ENCODE results near the gene RAPGEF5. TPM values are rescaled to one million over a fixed set of nuclear protein-coding genes. Genes with fewer than 3 reads are reported as not detected.

Gene RAPGEF5
- total and polyA plus RNA-seq, 8 donors = 1.5 to 190 (median 12.7) TPM

DNA sequence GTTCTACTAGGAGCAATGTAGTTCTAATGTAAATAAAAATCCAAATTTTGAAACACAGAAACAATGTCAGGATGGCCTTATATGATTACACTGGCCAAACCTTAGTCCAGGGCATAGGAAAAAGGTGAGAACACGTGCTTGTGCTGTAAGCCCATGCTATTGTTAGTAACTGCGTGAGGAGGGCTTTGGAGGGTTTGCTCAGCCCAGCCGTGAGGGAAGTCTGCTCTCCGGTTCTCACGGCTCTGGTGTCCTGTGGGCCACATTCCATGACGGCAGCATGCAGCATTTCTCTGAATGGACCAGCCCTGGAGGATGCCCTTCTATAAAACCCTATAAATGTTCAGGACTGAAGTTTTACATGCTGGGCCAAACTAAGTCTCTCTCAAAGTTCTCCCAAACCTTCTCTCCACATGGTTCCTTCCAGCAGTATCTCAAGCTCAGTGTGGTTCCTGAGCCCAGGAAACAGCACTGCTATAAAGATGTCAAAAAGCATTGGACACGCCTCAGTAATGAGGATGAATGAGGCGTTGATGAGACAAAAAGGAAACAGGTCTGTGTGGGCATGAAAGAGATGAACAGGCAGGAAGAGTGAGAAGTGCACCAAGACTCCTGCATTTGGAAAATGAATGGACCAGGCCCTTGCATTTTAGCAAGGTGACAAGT, 236.4 kb downstream of the RAPGEF5 start:
- H3K4me3 ChIP-seq = no peak overlapping the region
- peaks cover 0 to 18% (median 0%) of the 10 kb centered on the region in 4 donors for H3K36me3 ChIP-seq
- no peaks in the 10 kb centered on the region for H3K9me3 ChIP-seq
- 88 to 96% (median 92%) methylated on average over 8 of the region's 8 CpGs for WGBS, 5 donors
- TF ChIP-seq POLR2A (IDR thresholded peaks at IDR 0.05) (no peak), EP300 (IDR thresholded peaks at IDR 0.05) (no peak), POLR2AphosphoS5 (IDR thresholded peaks at IDR 0.05) (no peak)
- TF ChIP-seq, protein P1, sequence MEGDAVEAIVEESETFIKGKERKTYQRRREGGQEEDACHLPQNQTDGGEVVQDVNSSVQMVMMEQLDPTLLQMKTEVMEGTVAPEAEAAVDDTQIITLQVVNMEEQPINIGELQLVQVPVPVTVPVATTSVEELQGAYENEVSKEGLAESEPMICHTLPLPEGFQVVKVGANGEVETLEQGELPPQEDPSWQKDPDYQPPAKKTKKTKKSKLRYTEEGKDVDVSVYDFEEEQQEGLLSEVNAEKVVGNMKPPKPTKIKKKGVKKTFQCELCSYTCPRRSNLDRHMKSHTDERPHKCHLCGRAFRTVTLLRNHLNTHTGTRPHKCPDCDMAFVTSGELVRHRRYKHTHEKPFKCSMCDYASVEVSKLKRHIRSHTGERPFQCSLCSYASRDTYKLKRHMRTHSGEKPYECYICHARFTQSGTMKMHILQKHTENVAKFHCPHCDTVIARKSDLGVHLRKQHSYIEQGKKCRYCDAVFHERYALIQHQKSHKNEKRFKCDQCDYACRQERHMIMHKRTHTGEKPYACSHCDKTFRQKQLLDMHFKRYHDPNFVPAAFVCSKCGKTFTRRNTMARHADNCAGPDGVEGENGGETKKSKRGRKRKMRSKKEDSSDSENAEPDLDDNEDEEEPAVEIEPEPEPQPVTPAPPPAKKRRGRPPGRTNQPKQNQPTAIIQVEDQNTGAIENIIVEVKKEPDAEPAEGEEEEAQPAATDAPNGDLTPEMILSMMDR (IDR thresholded peaks at IDR 0.05) = no peak
- intact Hi-C loops (cut with DNase I; ENCODE audit: low total_unique reads) = no loop called here
- peak in 1 of 2 donors; percentile 32 for DNase-seq
- no peak overlapping the region for H3K27ac ChIP-seq
- H3K27me3 ChIP-seq = no peaks in the 10 kb centered on the region
- peaks cover 0 to 18% (median 7%) of the 10 kb centered on the region in 4 donors for H3K4me1 ChIP-seq

DNA sequence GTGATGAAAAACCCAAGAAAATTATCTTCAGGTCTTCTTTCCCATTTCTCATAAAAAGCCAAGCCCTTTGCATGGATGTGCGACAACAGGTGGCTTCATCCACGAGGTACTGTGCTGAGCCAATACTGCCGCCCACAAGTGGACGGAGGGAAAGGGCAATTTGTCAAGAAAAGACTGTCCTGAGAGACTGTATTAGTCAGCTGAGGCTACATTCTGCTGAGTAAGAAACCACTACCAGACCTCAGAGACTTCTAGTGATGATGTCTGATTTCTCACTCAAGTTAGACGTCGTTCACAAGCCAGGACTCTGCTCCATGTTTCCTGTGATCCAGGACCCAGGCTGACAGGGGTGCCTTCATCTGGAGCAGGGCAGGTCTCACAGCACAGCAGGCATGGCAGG, 239.7 kb downstream of the RAPGEF5 start:
- Histone ChIP-seq H3K27me3 (no peaks in the 10 kb centered on the region), H3K9me3 (no peaks in the 10 kb centered on the region), H3K4me1 (peaks cover 0 to 5% (median 2%) of the 10 kb centered on the region in 4 donors), H3K4me3 (no peak overlapping the region), H3K27ac (no peak overlapping the region), H3K36me3 (peaks cover 0 to 15% (median 0%) of the 10 kb centered on the region in 4 donors)
- intact Hi-C loops (cut with DNase I; ENCODE audit: low total_unique reads) = no loop called here
- DNase-seq = no peak
- WGBS, 5 donors = 77 to 91% (median 88%) methylated on average over 6 of the region's 6 CpGs
- no peak for TF ChIP-seq POLR2AphosphoS5 (IDR thresholded peaks at IDR 0.05)

GRCh38 chr7:22116451-22117030, 240.4 kb downstream of the RAPGEF5 start:
- H3K27ac ChIP-seq = no peak overlapping the region

DNA sequence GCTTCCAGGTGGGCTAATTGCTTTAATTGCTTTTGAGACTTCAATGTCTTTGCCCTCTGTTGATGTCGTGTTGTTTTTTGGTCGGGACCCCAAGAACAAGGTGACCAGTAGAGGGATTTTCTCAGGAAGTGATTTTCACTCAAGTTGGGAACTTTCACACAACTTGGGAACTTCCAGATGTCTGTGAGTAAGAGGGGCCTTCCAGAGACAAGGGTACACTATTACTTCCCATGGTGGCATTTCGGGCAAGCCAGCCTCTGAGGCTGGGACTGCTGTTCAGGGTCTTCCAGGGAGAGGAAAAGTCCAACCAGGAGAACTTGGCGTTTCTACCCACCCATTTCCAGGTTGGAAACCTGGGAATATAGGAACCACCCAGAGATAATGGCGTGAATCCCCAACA, 241.3 kb downstream of the RAPGEF5 start:
- H3K4me1 ChIP-seq = peaks cover 0 to 4% (median 1%) of the 10 kb centered on the region in 4 donors
- TF ChIP-seq POLR2AphosphoS5 (IDR thresholded peaks at IDR 0.05) (no peak), POLR2A (IDR thresholded peaks at IDR 0.05) (no peak), EP300 (IDR thresholded peaks at IDR 0.05) (no peak)
- TF ChIP-seq, protein P1 (IDR thresholded peaks at IDR 0.05) = no peak
- H3K27me3 ChIP-seq = no peaks in the 10 kb centered on the region
- no peak overlapping the region for H3K27ac ChIP-seq
- no peak for DNase-seq
- peaks cover 0 to 14% (median 0%) of the 10 kb centered on the region in 4 donors for H3K36me3 ChIP-seq
- WGBS, 5 donors = 81 to 94% (median 91%) methylated on average over 5 of the region's 5 CpGs
- no peak overlapping the region for H3K4me3 ChIP-seq
- intact Hi-C loops (cut with DNase I; ENCODE audit: low total_unique reads) = no loop called here
- H3K9me3 ChIP-seq = no peaks in the 10 kb centered on the region

More at GRCh38 chr7:22116451-22117030, 240.4 kb downstream of the RAPGEF5 start:
- DNase-seq = no peak
- WGBS, 5 donors = 89 to 96% (median 91%) methylated on average over 6 to 7 of the region's 7 CpGs
- Histone ChIP-seq H3K27me3 (no peaks in the 10 kb centered on the region), H3K4me3 (no peak overlapping the region), H3K36me3 (peaks cover 0 to 15% (median 0%) of the 10 kb centered on the region in 4 donors), H3K4me1 (no peaks in the 10 kb centered on the region), H3K9me3 (no peaks in the 10 kb centered on the region)
- TF ChIP-seq POLR2A (IDR thresholded peaks at IDR 0.05) = no peak
- TF ChIP-seq, protein P1 (IDR thresholded peaks at IDR 0.05) = no peak
- TF ChIP-seq EP300 (IDR thresholded peaks at IDR 0.05) = no peak
- no peak for TF ChIP-seq POLR2AphosphoS5 (IDR thresholded peaks at IDR 0.05)
- intact Hi-C loops (cut with DNase I; ENCODE audit: low total_unique reads) = no loop called here

Data from stomach (tissue), 9 donors.